ENCODE data around the gene PLS3. TPM values are rescaled to one million over a fixed set of nuclear protein-coding genes. Genes with fewer than 3 reads are reported as not detected.

PLS3 gene
- total RNA-seq, 1 donor from 2014 or later = 285 TPM

- DNase-seq (ENCODE audit: low read depth) = no peak
These were observed 4.9 kb downstream of the PLS3 start for GRCh38 chrX:115565888-115566287.

GRCh38 chrX:115571712-115572111 is 10.7 kb downstream of the PLS3 start:
- no peak for DNase-seq (ENCODE audit: low read depth)

- no peak for DNase-seq (ENCODE audit: low read depth)
These were observed 12.2 kb downstream of the PLS3 start for GRCh38 chrX:115573185-115573584.

- peak; percentile 50 for DNase-seq (ENCODE audit: low read depth)
These were observed 15.7 kb downstream of the PLS3 start for GRCh38 chrX:115576676-115577075.

GRCh38 chrX:115579327-115579726 is 18.4 kb downstream of the PLS3 start:
- no peak for DNase-seq (ENCODE audit: low read depth)

GRCh38 chrX:115579786-115580294 is 18.9 kb downstream of the PLS3 start:
- no peak for DNase-seq (ENCODE audit: low read depth)

GRCh38 chrX:115581759-115582615 is 21.0 kb downstream of the PLS3 start:
- peak; percentile 46 for DNase-seq (ENCODE audit: low read depth)

- no peak for DNase-seq (ENCODE audit: low read depth)
These were observed 21.9 kb downstream of the PLS3 start for GRCh38 chrX:115582616-115583495.

GRCh38 chrX:115583496-115584004 is 22.6 kb downstream of the PLS3 start:
- peak; percentile 42 for DNase-seq (ENCODE audit: low read depth)

GRCh38 chrX:115584696-115585095 is 23.7 kb downstream of the PLS3 start:
- no peak for DNase-seq (ENCODE audit: low read depth)

GRCh38 chrX:115588179-115588578 is 27.2 kb downstream of the PLS3 start:
- no peak for DNase-seq (ENCODE audit: low read depth)

- no peak for DNase-seq (ENCODE audit: low read depth)
These were observed 28.4 kb downstream of the PLS3 start for GRCh38 chrX:115589419-115589818.

- DNase-seq (ENCODE audit: low read depth) = no peak
These were observed 30.4 kb downstream of the PLS3 start for GRCh38 chrX:115591420-115591819.

- DNase-seq (ENCODE audit: low read depth) = no peak
These were observed 31.2 kb downstream of the PLS3 start for GRCh38 chrX:115591856-115592842.

- peak; percentile 49 for DNase-seq (ENCODE audit: low read depth)
These were observed 32.2 kb downstream of the PLS3 start for GRCh38 chrX:115592997-115593734.

GRCh38 chrX:115595049-115595448 is 34.1 kb downstream of the PLS3 start:
- DNase-seq (ENCODE audit: low read depth) = peak; percentile 37

GRCh38 chrX:115598556-115598955 is 37.6 kb downstream of the PLS3 start:
- DNase-seq (ENCODE audit: low read depth) = no peak

GRCh38 chrX:115602308-115602707 is 41.3 kb downstream of the PLS3 start:
- DNase-seq (ENCODE audit: low read depth) = no peak

GRCh38 chrX:115602729-115603389 is 41.9 kb downstream of the PLS3 start:
- peak; percentile 29 for DNase-seq (ENCODE audit: low read depth)
